T-helper 2 cell treated with Interferon-gamma antibody and Interleukin-4, amounts not matched to agents 5 μg/mL and 100 μg/mL, for 36 hours (primary cell): ENCODE measurements around the gene PDZD4.
A peak's percentile ranks its signal among the peaks of the same experiment; 100 is the strongest.

Source experiments
- DNase-seq: peaks from one replicate; pipeline ENCODE4 v3.0.0; 2021; ENCODE audit warnings: low spot score
- H3K27ac Mint-ChIP-seq: one replicate; pipeline ENCODE4 v1.8.0; 2021; ENCODE audit warnings: mild to moderate bottlenecking, mixed read lengths
- H3K27me3 Mint-ChIP-seq: one replicate; pipeline ENCODE4 v1.8.0; 2021; ENCODE audit warnings: low read depth, mixed read lengths
- H3K36me3 Mint-ChIP-seq: one replicate; pipeline ENCODE4 v1.8.0; 2021; ENCODE audit warnings: low read depth, mixed read lengths
- H3K4me1 Mint-ChIP-seq: one replicate; pipeline ENCODE4 v1.8.0; 2021; ENCODE audit warnings: low read depth, mixed read lengths
- H3K4me3 Mint-ChIP-seq: one replicate; pipeline ENCODE4 v1.8.0; 2022; ENCODE audit warnings: mild to moderate bottlenecking, moderate library complexity, mixed read lengths
- H3K9me3 Mint-ChIP-seq: one replicate; pipeline ENCODE4 v1.8.0; 2021; ENCODE audit warnings: mixed read lengths

PDZD4 gene

GRCh38 chrX:153768311-153769157, 61.8 kb downstream of the PDZD4 start:
- Mint-ChIP-seq H3K4me3 (no peak overlapping the region), H3K4me1 (peaks cover 5% of the 10 kb centered on the region), H3K27me3 (no peaks in the 10 kb centered on the region), H3K27ac (no peak overlapping the region), H3K36me3 (no peaks in the 10 kb centered on the region), H3K9me3 (no peaks in the 10 kb centered on the region)
- no peak for DNase-seq

DNA sequence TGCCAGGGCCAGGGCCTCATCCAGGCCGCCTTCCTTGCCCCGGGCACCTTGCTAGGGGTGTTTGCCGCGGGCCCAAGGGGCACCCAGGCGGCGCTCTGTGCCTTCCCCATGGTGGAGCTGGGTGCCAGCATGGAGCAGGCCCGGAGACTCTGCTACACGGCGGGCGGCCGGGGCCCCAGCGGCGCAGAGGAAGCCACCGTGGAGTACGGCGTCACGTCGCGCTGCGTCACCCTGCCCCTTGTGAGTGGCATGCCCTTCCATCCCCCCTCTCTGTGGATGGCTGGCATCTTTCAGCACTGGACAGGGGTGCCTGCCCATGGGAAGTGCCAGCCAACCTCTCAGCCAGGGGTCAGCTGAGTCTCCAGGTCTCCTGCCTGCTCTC, 62.7 kb downstream of the PDZD4 start:
- H3K4me3 Mint-ChIP-seq = no peak overlapping the region
- H3K27me3 Mint-ChIP-seq = no peaks in the 10 kb centered on the region
- no peaks in the 10 kb centered on the region for H3K9me3 Mint-ChIP-seq
- no peak overlapping the region for H3K27ac Mint-ChIP-seq
- no peak for DNase-seq
- peaks cover 5% of the 10 kb centered on the region for H3K4me1 Mint-ChIP-seq
- H3K36me3 Mint-ChIP-seq = no peaks in the 10 kb centered on the region

GRCh38 chrX:153766871-153767673, 63.3 kb downstream of the PDZD4 start:
- no peak for DNase-seq
- H3K4me3 Mint-ChIP-seq = no peak overlapping the region
- H3K9me3 Mint-ChIP-seq = no peaks in the 10 kb centered on the region
- H3K27ac Mint-ChIP-seq = no peak overlapping the region
- H3K36me3 Mint-ChIP-seq = no peaks in the 10 kb centered on the region
- peaks cover 5% of the 10 kb centered on the region for H3K4me1 Mint-ChIP-seq
- no peaks in the 10 kb centered on the region for H3K27me3 Mint-ChIP-seq

- Mint-ChIP-seq H3K9me3 (no peaks in the 10 kb centered on the region), H3K27me3 (no peaks in the 10 kb centered on the region), H3K36me3 (no peaks in the 10 kb centered on the region), H3K4me3 (no peak overlapping the region), H3K4me1 (peaks cover 5% of the 10 kb centered on the region), H3K27ac (peak overlapping the region; percentile 10)
- DNase-seq = no peak
These were observed 64.1 kb downstream of the PDZD4 start for GRCh38 chrX:153766098-153766817.

DNA sequence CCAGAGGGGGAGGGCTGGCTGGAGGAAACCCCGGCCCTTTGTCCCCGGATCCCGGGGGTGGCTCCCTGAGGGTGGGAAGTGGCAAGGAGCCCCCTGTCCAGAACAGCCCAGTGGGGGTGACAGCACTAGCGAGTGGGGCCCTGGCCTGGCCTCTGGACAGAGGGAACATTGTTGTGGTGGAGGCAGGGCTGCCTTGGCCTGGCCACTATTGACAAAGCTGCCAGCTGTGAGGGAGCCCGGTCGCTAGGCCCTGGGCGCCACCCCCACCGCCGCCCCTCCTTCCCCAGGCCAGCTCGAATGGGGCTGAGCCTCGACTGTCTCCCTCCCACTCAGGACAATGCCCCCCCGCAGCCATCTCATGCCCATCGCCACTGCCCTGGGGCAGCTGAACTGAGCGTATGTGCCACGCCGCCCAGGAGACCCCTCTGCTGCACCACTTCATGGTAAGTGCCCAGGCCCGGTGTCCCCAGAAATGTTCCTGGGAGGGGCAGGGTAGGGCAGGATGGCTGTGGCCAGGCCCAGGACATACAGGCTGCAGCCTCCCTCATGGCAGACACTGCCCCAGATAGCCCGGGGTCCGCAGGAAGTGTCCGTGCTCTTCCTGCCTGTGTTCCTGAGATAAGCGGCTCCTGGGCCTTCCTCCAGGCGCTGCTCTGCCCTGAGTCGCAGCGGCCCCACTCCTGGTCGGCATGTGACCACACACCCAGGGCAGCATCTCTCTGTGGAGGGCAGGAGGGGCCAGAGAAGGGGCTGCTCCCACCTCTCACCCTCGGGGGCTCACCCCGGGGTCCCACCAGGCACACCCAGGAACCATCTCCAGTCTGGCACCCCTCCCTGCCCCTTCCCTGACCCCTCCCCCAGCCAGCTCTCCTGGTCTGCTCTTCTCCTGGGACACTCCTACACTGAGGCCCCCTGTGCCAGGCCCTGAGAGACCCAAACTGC, 64.9 kb downstream of the PDZD4 start:
- H3K27me3 Mint-ChIP-seq = no peaks in the 10 kb centered on the region
- no peaks in the 10 kb centered on the region for H3K36me3 Mint-ChIP-seq
- no peak overlapping the region for H3K27ac Mint-ChIP-seq
- H3K9me3 Mint-ChIP-seq = no peaks in the 10 kb centered on the region
- H3K4me3 Mint-ChIP-seq = no peak overlapping the region
- peaks cover 5% of the 10 kb centered on the region for H3K4me1 Mint-ChIP-seq
- no peak for DNase-seq

DNA sequence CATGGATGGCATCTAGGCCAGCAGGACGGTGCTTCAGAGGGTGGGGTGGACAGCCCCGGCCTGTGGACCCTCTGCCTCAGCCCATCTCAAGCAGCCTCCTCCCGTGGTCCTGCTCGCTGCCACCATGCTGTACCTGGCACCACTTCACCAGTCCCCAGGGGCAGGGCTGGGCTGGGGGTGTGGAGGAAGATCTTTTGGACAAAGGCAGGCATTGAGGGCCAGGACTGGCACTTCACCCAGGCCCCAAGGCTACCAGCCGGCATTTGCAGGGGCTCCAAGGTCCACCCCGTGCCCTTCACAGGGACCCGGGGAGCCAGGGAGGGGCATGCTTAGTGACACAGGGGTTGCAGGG, 65.6 kb downstream of the PDZD4 start:
- no peak for DNase-seq

DNA sequence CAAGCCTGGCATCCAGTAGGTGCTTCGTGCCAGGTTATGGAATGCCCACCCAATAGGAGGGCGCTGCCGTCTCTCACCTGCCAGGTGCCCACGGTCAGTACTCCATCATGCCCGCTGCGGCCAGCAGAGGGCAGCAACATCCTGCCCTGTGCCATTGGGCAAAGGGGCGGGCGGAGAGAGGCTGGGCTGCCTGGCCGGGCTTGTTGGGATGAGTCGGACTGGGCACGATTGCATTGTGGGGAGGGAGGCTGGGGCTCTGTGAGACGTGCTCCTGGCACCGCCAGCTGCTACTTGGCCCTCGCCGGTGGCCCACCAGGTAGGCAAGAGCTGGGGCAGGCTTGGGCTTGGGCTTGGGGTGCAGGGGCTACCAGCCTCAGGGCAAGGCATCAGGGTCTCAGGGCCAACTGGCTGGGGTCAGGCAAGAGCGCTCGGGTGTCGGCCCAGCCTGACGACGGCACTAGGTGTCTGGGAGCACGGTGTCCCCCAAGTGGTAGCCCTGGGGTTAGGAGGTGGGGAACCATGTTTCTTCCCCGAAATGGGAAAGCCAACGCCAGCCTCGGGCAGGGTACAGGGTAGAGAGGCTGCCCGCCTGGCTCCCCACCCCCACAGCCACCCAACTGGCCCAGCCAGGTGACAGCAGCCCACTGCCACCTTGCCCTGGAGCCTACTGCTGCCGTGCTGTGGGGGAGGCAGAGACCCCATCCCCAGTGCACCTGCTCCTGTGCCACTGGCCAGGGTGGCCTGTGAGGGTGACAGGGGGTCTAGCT, 66.2 kb downstream of the PDZD4 start, which contains the start of gene PLXNB3:
PLXNB3 (plus strand) TSS at position 261 of the 767 bp plus-strand sequence. CDS start 1,287 bp downstream, outside the sequence.
- Mint-ChIP-seq H3K27ac (no peak within 1 kb of the TSS), H3K9me3 (no peaks in the 10 kb centered on the region), H3K4me3 (no peak within 1 kb of the TSS), H3K4me1 (peaks cover 5% of the 10 kb centered on the region), H3K36me3 (no peaks in the 10 kb centered on the region), H3K27me3 (no peaks in the 10 kb centered on the region)
- peak; percentile 56 for DNase-seq

More for the DNA sequence above, 65.6 kb downstream of the PDZD4 start:
- Mint-ChIP-seq H3K27me3 (no peaks in the 10 kb centered on the region), H3K9me3 (no peaks in the 10 kb centered on the region), H3K4me1 (peaks cover 5% of the 10 kb centered on the region), H3K36me3 (no peaks in the 10 kb centered on the region), H3K4me3 (no peak overlapping the region), H3K27ac (no peak overlapping the region)

DNA sequence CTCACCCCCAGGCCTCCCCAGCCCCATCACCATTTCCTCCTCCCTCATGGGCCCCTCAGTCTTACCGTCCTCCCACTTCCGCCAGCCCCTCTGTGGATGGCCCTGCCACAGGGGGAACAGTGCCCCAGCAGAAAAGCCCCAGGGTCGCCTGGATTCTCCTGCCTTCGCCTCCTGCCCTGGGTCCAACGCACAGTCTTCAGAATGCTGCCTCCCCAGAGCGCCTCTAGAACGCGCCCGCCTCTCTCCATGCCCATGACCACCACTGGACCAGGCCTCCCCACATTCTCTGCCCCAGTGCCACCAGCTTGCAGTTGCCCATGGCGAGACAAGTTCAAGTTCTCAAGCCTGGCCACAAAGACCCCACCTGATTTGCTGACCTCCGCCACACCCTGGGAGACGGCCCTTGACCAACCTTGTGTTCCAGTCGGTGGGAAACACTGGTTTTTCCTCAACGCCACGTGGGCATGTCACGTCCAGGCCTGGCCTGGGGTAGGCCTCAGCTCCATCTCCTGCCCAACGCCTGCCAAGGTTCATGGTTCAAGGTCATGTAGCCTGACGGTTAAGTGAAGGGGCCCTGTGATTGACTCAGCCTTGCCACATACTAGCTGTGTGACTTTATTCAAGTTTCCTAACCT, 66.9 kb downstream of the PDZD4 start:
- Mint-ChIP-seq H3K27ac (no peak overlapping the region), H3K4me3 (no peak overlapping the region), H3K4me1 (peaks cover 5% of the 10 kb centered on the region), H3K36me3 (no peaks in the 10 kb centered on the region), H3K27me3 (no peaks in the 10 kb centered on the region), H3K9me3 (no peaks in the 10 kb centered on the region)
- DNase-seq = no peak

DNA sequence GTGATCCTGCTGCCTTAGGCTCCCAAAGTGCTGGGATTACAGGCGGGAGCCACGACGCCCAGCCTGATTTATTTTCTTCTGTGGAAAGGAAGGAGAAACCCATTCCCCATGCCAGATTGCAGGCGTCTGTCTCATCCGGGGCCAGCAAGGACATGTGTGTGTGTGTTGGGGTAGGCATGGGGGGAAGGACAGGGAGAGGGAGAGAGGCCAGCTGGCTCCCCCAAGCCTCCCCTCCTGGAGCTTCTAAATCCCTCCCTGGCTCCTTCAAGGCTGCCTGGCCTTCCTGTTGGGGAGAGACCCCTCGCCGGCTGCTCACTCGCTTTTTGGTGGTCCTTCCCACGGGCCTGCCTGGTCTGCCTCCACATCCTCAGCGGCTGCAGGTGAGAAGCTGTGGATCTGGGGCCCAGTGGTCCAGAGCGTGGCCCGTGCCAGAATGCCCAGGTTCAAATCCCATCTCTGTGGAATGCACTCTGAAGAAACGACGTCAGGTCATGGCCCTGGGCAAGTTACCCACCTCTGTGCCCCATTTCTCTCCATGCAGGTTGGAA, 67.6 kb downstream of the PDZD4 start:
- Mint-ChIP-seq H3K27me3 (peaks cover under 1% of the 10 kb centered on the region), H3K36me3 (no peaks in the 10 kb centered on the region), H3K4me3 (no peak overlapping the region), H3K9me3 (no peaks in the 10 kb centered on the region), H3K27ac (no peak overlapping the region), H3K4me1 (peaks cover 5% of the 10 kb centered on the region)
- no peak for DNase-seq

GRCh38 chrX:153761863-153762262, 68.5 kb downstream of the PDZD4 start:
- H3K4me1 Mint-ChIP-seq = peaks cover 5% of the 10 kb centered on the region
- H3K27ac Mint-ChIP-seq = no peak overlapping the region
- no peaks in the 10 kb centered on the region for H3K9me3 Mint-ChIP-seq
- no peak overlapping the region for H3K4me3 Mint-ChIP-seq
- H3K27me3 Mint-ChIP-seq = peaks cover 5% of the 10 kb centered on the region
- no peak for DNase-seq
- H3K36me3 Mint-ChIP-seq = no peaks in the 10 kb centered on the region

DNA sequence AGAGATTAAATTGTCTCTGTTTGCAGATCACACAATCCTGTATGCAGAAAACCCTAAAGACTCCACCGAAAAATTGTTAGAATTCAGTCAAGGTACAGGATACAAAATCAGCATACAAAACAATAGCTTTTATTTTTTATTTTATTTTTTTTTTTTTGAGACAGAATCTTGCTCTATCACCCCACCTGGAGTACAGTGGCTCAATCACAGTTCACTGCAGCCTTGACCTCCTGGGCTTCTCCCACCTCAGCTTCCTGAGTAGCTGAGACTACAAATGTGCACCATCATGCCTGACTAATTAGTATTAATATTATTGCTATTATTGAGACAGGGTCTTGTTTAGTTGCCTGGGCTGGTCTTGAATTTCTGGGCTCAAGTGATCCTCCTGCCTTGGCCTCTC, 75.2 kb downstream of the PDZD4 start:
- Mint-ChIP-seq H3K4me3 (no peak overlapping the region), H3K27ac (no peak overlapping the region), H3K9me3 (no peaks in the 10 kb centered on the region), H3K27me3 (peaks cover 10% of the 10 kb centered on the region), H3K4me1 (peaks cover 4% of the 10 kb centered on the region), H3K36me3 (no peaks in the 10 kb centered on the region)
- DNase-seq = no peak
